ENCODE data around the gene HDAC4. TPM values are rescaled to one million over a fixed set of nuclear protein-coding genes. Genes with fewer than 3 reads are reported as not detected.

Gene HDAC4
- total and polyA plus RNA-seq, 2 of the 8 experiments (the other 6 are each of a cell fraction or from before 2014, with no cell fraction given), result 15.4 to 31.5 TPM

DNA sequence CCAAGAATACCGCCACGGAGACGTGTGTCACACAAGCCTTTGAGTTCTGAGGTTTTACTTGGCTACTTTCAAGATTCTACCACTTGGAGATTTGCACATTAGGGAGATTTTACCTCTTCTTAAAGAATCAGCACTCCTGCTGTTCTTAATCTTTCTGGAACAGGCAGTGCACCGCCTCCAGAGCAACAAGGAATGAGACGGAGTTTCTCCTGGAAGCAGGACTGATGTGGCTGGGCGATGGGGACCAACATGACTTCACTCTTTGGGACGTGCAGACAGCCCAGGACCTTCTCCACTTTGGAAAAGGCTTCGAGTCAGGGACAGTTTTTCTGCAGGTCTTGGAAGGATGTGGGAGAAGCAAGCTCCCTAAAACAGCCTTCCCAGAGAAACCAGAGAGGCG is 255.2 kb downstream of the HDAC4 start:
- 88% methylated on average over 9 of the region's 9 CpGs; no CpG with 5 or more reads in 1 of the 2 experiments for WGBS, 2 experiments (ENCODE audit: extremely low coverage in 1 of 2, insufficient coverage in 1 of 2, insufficient read length in 1 of 2, insufficient replicate concordance in 2 of 2, low coverage in 1 of 2, low lambda C conversion rate in 2 of 2, missing lambda C conversion rate in 1 of 2)
- ChIA-PET POLR2A (ENCODE audit: partially characterized antibody) (no interaction called here), CTCF (ENCODE audit: partially characterized antibody) (interaction anchor here (1.4 to 4.4 kb wide), 6 partner anchors 12 to 194 kb away, joined by 4 to 30 read pairs (median 10); no protein-coding TSS in a partner anchor)
- Histone ChIP-seq H4K5ac (ENCODE audit: insufficient read length, low read depth, low read length) (no peak overlapping the region), H2BK20ac (ENCODE audit: low read length) (no peak overlapping the region), H4K91ac (replicated peaks; ENCODE audit: insufficient read length, low read length) (no peak overlapping the region), H3K9ac (replicated peaks in 1 of 4; ENCODE audit: extremely low read depth in 1 of 4, low read depth in 3 of 4, low read length in 3 of 4) (no peak overlapping the region), H2AK5ac (ENCODE audit: low read depth, low read length) (no peak overlapping the region), H4K20me1 (replicated peaks in 1 of 2; ENCODE audit: control insufficient read depth in 1 of 2, insufficient read depth in 2 of 2, low read length in 2 of 2) (peaks cover 0 to 5% of the 10 kb centered on the region in 2 experiments), H3K27me3 (replicated peaks in 1 of 4; ENCODE audit: control insufficient read depth in 3 of 4, extremely low read depth in 1 of 4, insufficient read depth in 3 of 4, low read length in 3 of 4) (no peaks in the 10 kb centered on the region), H3K4me1 (replicated peaks in 1 of 4; ENCODE audit: control insufficient read depth in 3 of 4, insufficient read depth in 4 of 4, low read length in 3 of 4) (no peaks in the 10 kb centered on the region), H3K23ac (ENCODE audit: insufficient read length) (no peak overlapping the region), H3K79me2 (ENCODE audit: control insufficient read depth in 1 of 2, insufficient read depth in 2 of 2, low read length in 2 of 2) (no peaks in the 10 kb centered on the region), H3K4me2 (ENCODE audit: insufficient read depth in 1 of 2, low read depth in 2 of 2, low read length in 2 of 2) (no peak overlapping the region), H3K9me3 (ENCODE audit: insufficient read depth in 2 of 2, low read depth in 1 of 2, low read length in 1 of 2) (no peaks in the 10 kb centered on the region), H2BK120ac (replicated peaks; ENCODE audit: low read depth, low read length) (no peak overlapping the region), H2BK5ac (ENCODE audit: low read depth, low read length) (no peak overlapping the region), H2BK12ac (ENCODE audit: low read depth, low read length) (no peak overlapping the region), H3K27ac (ENCODE audit: low read depth, low read length) (no peak overlapping the region), H3K14ac (ENCODE audit: insufficient read length) (no peak overlapping the region), H4K8ac (ENCODE audit: extremely low read depth, insufficient read depth, low read length) (no peak overlapping the region), H2BK15ac (ENCODE audit: low read length) (no peak overlapping the region), H3K23me2 (ENCODE audit: low read depth, low read length) (peaks cover 3% of the 10 kb centered on the region; the same call in 1 of the 2 replicates), H2AFZ (ENCODE audit: low read length) (no peak overlapping the region), H3K79me1 (ENCODE audit: low read depth, low read length) (no peaks in the 10 kb centered on the region), H3K4ac (replicated peaks; ENCODE audit: insufficient read length, low read depth, low read length) (no peak overlapping the region), H3K18ac (ENCODE audit: extremely low read depth, low read length) (no peak overlapping the region), H3K36me3 (ENCODE audit: control insufficient read depth in 2 of 4, insufficient read depth in 4 of 4, low read length in 3 of 4) (peaks cover 0 to 2% (median 0%) of the 10 kb centered on the region in 4 experiments; a peak in 2 of 8 replicates), H3K56ac (replicated peaks; ENCODE audit: insufficient read length, low read depth, low read length) (no peak overlapping the region), H3K4me3 (ENCODE audit: extremely low read depth in 1 of 4, insufficient read depth in 2 of 4, low read depth in 3 of 4, low read length in 4 of 4) (no peak overlapping the region)
- TF ChIP-seq JUND (IDR thresholded peaks at IDR 0.05; ENCODE audit: low read length) (no peak), SIRT6 (IDR thresholded peaks at IDR 0.05; ENCODE audit: low read length) (no peak), YY1 (IDR thresholded peaks at IDR 0.05; ENCODE audit: low read depth, low read length) (no peak), TEAD4 (IDR thresholded peaks at IDR 0.05; ENCODE audit: low read depth, low read length) (no peak), CHD1 (IDR thresholded peaks at IDR 0.05; ENCODE audit: low read depth, low read length) (no peak), FOSL1 (IDR thresholded peaks at IDR 0.05; ENCODE audit: insufficient read depth, low read depth, low read length) (no peak), SP1 (IDR thresholded peaks at IDR 0.05; ENCODE audit: low read depth, low read length) (no peak)
- TF ChIP-seq, protein P1, sequence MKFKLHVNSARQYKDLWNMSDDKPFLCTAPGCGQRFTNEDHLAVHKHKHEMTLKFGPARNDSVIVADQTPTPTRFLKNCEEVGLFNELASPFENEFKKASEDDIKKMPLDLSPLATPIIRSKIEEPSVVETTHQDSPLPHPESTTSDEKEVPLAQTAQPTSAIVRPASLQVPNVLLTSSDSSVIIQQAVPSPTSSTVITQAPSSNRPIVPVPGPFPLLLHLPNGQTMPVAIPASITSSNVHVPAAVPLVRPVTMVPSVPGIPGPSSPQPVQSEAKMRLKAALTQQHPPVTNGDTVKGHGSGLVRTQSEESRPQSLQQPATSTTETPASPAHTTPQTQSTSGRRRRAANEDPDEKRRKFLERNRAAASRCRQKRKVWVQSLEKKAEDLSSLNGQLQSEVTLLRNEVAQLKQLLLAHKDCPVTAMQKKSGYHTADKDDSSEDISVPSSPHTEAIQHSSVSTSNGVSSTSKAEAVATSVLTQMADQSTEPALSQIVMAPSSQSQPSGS (IDR thresholded peaks at IDR 0.05; ENCODE audit: low read length), result no peak
- FAIRE-seq (no peak), DNase-seq (ENCODE audit: low read depth in 1 of 2, low spot score in 2 of 2) (no peak)

Data from H1 (cell line).